ENCODE measurements around the gene EPB41L5.

- no peak for TF ChIP-seq POLR2AphosphoS5 (IDR thresholded peaks at IDR 0.05; ENCODE audit: borderline replicate concordance, low read depth, low read length)
- no peak for TF ChIP-seq EZH2 (IDR thresholded peaks at IDR 0.05)
Measured at GRCh38 chr2:120204022-120204405, 191.1 kb downstream of the EPB41L5 start.

All from SK-N-MC (cell line).